Heart left ventricle (tissue), 13 donors: Measurements from ENCODE around the gene DHX40.

Source experiments
- POLR2A ChIP-seq, 2 donors: fragments of 450-650 bp; IDR thresholded peaks; one replicate each; pipeline ENCODE4 v1.6.1; 2017; ENCODE audit warnings: antibody characterized with exemption in 2 of 2, mild to moderate bottlenecking in 2 of 2, moderate library complexity in 2 of 2
- TF ChIP-seq, protein P1 (sequence below), 12 donors: fragments of 200-600 bp; sonication (generic) in 4 of 12; IDR thresholded peaks; one replicate each; pipeline versions ENCODE4 v1.5.0 to v1.8.0; 2018 to 2022; ENCODE audit warnings: antibody characterized with exemption in 12 of 12, mild to moderate bottlenecking in 5 of 12
- donor health status: ischemic (EF 13 %, LVEDD 7.1; RV severe dilation, severe dysfunction).
- donor health status: DM: no; HTN: yes; CAD: no.
- donor health status: DM: no; HTN: no; CAD: no.
- donor health status: ischemic (EF 25% LVEDD 6.9; RV normal size, moderate dysfunction).
- donor health status: ischemic (EF 25% LVEDD 5.7; RV mildly dilated, moderate dysfunction).
- donor health status: ischemic (EF 35%, LVEDD 5.7; RV mildly dilated, moderate dysfunction).
- donor health status: nonischemic (EF 11% LVEDD 7.7; RV severe dilation, severe dysfunction).
- donor health status: DM: yes; HTN: yes; CAD: no.
- donor health status: PGD.
- donor health status: ischemic (EF 29% LVEDD 5.4; RV normal size, mild dysfunction).
- donor health status: nonischemic (EF 23%, LVEDD 6.1; RV moderate dilation, normal function).

DNA sequence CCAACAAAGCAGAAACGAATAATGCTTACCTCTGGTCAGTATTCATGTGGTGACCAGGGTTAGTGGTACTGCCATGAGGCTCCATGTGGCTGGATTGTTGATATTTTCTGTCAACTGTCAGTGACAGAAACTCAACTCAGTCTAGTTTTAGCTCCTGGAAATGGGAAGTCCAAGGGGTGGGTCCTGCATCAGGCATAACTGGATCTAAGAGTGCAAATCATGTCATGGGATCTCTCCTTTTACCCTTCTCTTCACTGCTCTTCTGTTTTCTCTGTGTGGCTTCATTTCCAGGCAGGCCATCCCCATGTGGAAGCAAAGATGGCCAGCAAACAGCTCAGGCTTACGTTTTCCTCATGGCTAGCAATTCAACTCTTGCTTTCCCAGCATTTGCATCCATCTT is 39.0 kb upstream of the DHX40 start:
- TF ChIP-seq, protein P1, sequence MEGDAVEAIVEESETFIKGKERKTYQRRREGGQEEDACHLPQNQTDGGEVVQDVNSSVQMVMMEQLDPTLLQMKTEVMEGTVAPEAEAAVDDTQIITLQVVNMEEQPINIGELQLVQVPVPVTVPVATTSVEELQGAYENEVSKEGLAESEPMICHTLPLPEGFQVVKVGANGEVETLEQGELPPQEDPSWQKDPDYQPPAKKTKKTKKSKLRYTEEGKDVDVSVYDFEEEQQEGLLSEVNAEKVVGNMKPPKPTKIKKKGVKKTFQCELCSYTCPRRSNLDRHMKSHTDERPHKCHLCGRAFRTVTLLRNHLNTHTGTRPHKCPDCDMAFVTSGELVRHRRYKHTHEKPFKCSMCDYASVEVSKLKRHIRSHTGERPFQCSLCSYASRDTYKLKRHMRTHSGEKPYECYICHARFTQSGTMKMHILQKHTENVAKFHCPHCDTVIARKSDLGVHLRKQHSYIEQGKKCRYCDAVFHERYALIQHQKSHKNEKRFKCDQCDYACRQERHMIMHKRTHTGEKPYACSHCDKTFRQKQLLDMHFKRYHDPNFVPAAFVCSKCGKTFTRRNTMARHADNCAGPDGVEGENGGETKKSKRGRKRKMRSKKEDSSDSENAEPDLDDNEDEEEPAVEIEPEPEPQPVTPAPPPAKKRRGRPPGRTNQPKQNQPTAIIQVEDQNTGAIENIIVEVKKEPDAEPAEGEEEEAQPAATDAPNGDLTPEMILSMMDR (IDR thresholded peaks at IDR 0.05), result no peak
- no peak for TF ChIP-seq POLR2A (IDR thresholded peaks at IDR 0.05)
